Rectal smooth muscle tissue (tissue), 1 donor: ENCODE measurements around the gene CDKN2D.
"Not testable (repeated sequence)": the region's sequence is repeated elsewhere in the genome, so short reads cannot be mapped to it uniquely, and the experiment has no call there.

Experiments used
- H3K27ac ChIP-seq: one replicate; pipeline ENCODE4 v1.7.0; 2013; ENCODE audit warnings: low read depth, low read length, inconsistent platforms
- H3K27me3 ChIP-seq: one replicate; pipeline ENCODE4 v1.7.0; 2013; ENCODE audit warnings: low read length; ENCODE audit not compliant: control insufficient read depth, insufficient read depth
- H3K36me3 ChIP-seq: one replicate; pipeline ENCODE4 v1.7.0; 2013; ENCODE audit warnings: low read length; ENCODE audit not compliant: control insufficient read depth, insufficient read depth
- H3K4me1 ChIP-seq: one replicate; pipeline ENCODE4 v1.7.0; 2013; ENCODE audit warnings: low read length; ENCODE audit not compliant: control insufficient read depth, insufficient read depth
- H3K4me3 ChIP-seq: one replicate; pipeline ENCODE4 v1.7.0; 2013; ENCODE audit warnings: low read length
- H3K9ac ChIP-seq: one replicate; pipeline ENCODE4 v1.7.0; 2013; ENCODE audit warnings: low read length

CDKN2D gene

DNA sequence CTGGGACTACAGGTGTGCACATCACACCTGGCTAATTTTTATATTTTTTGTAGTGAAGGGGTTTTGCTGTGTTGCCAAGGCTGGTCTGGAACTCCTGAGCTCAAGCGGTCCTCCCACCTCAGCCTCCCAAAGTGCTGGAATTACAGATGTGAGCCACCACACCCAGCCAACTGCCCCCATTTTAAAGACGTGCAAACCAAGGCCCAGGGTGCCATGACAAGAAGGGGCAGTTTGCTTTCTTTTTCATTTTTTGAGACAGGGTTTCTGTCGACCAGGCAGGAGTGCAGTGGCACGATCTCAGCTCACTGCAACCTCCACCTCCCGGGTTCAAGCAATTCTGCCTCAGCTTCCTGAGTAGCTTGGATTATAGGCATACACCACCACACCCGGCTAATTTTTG is 5.0 kb upstream of the CDKN2D start:
- H3K27ac ChIP-seq, H3K4me1 ChIP-seq, H3K36me3 ChIP-seq, H3K9ac ChIP-seq, H3K27me3 ChIP-seq, H3K4me3 ChIP-seq: not testable (repeated sequence)

DNA sequence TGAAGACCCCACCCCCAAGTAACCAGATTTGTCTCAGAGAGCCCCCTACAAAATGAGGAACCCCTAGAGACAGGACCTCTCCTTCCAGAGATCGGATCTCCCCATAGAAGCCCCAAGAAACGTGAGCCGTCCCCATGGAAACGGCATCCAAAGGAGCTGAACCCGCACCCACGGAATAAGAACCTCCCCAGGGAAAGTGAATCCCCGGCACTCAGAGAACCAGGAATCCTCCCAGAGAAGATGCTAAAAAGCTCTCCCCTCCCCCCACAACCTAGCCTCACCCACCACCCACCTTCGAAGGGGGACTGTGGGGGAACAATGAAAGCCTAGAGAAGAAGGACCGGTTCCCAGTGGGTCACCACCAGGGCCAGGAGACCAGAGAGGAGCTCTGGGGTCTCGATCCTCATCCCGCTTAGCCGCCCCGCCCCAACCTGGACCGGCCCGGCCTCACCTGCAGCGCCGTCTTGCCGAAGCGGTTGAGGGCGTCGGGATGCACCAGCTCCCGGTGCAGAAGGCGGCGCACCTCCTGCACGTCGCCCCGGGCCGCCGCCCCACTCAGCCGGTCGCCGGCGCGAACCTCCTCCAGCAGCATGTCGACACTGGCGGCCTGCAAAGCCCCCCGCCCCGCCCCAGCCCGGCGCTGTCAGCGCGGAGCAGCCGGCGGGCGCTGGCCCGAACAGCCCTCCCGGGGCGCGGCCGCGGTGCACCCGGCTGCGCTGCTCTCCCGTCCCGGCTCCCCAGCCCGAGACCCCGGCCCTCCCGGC is 535 bp downstream of the CDKN2D start:
- Histone ChIP-seq H3K36me3 (no peaks in the 10 kb centered on the region), H3K4me3 (peak overlapping the region; percentile 69), H3K27me3 (no peaks in the 10 kb centered on the region), H3K27ac (peak overlapping the region; percentile 51), H3K9ac (no peak overlapping the region), H3K4me1 (peaks cover 12% of the 10 kb centered on the region)

DNA sequence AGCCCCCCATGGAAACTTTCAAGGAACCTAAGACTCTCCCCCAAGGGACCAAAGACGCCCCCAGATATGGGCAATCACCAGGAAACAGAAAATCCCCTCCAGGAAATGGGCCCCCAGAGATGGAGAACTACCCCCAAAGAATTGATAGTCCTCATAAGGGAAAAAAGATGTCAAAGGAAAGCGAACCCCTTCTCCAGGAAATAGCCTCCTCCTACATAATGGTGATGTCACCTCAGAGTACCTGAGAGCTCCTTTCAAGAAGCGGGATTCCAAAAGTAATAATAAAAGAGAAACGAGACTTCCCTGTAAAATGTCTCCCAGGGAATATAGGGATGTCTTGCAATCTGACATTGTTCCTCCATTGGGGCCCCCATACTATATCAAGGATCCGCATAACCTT is 1.1 kb downstream of the CDKN2D start:
- no peak overlapping the region for H3K9ac ChIP-seq
- H3K36me3 ChIP-seq: no peaks in the 10 kb centered on the region
- peak overlapping the region; percentile 69 for H3K4me3 ChIP-seq
- H3K27ac ChIP-seq: peak overlapping the region; percentile 12
- H3K27me3 ChIP-seq: no peaks in the 10 kb centered on the region
- peaks cover 12% of the 10 kb centered on the region for H3K4me1 ChIP-seq

DNA sequence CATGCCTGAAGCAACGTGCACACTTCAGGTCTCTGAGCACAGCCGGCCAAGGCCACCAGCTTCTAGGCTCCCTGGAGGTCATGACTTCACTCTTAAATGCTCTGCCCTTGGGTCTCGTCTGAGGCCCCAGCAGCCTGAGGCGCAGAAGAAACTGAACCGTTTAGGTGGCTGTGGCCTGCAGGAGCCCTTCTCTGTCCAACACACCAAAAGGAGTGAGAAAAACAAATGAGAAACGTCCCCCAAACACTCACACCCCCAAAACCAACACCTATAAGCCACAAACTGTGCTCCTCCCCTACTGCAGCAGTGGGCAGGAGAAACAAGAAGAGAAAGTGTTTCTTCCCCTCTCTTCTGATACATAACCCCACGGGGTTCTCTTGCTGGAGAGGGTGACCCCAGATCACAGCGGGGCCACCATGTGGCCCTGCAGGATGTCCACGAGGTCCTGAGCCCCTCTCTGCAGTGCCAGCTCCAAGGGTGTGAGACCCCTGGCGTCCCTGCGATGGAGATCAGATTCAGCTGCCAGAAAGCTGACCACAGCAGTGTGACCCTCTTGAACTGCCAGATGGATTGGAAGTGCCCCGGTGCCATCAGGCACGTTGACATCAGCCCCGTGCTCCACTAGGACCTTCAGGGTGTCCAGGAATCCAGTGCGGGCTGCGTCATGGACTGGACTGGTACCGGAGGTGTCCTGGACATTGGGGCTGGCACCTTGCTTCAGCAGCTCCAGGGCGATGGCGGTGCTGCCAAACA is 1.9 kb downstream of the CDKN2D start:
- no peaks in the 10 kb centered on the region for H3K36me3 ChIP-seq
- H3K27me3 ChIP-seq: no peaks in the 10 kb centered on the region
- H3K4me3 ChIP-seq: peak overlapping the region; percentile 92
- peak overlapping the region; percentile 26 for H3K9ac ChIP-seq
- peaks cover 12% of the 10 kb centered on the region for H3K4me1 ChIP-seq
- peak overlapping the region; percentile 76 for H3K27ac ChIP-seq

DNA sequence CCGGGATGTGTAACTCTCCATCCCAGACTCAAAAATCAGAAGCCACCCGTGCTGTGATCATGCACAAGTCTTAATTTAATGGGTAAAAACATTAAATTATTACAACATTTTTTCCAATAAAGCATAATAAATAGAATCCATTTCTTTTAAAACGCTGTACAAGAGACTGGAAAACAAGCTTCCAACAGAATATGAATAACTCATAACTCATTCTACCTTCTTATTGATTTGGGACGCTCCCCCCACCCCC is 2.4 kb downstream of the CDKN2D start:
- H3K36me3 ChIP-seq: no peaks in the 10 kb centered on the region
- no peaks in the 10 kb centered on the region for H3K27me3 ChIP-seq
- H3K4me1 ChIP-seq: peaks cover 12% of the 10 kb centered on the region
- H3K4me3 ChIP-seq: peak overlapping the region; percentile 92
- peak overlapping the region; percentile 76 for H3K27ac ChIP-seq
- no peak overlapping the region for H3K9ac ChIP-seq

DNA sequence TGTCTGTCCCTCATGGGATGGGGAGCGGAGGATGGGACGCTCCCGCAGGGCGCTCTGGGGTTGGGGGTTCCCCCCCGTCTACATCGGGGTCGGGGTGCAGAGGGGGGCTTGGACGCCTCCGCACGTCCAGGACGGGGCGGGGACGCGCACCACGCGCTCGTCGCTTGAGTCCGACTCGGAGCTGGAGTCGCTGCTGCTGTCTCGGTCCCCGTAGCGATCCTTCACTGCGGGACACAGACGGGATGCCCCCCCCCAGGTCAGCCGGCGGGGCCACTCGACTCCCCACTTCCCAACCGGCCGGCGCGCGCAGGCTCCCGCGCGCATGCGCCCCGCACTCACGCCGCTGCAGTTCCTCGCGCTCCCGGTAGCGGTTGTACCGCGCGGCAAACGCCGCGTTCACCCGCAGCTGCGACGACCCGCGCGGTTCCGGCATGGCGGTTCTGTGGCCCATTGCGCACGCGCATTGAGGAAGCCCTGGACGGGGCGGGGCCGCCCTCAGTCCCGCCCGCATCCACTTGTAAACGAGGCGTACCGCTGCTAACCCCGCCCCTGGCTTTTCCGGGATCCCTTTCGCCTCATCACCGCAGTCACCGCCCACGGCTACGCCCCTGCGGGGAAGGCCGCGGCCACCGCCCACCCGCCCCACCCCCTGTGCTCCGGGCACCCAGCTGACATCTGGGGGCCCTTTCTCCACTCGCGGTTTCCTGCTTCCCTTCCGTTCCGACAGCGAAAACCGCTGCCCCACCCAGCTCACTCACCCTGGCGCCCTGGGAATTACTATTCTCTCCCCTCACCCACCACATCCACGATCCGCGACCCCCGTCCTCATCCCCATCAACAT is 3.0 kb downstream of the CDKN2D start, which contains the start of gene KRI1:
TSS of gene KRI1 (minus strand) at position 444 of the 841 bp plus-strand sequence. CDS start at position 433, 11 bp downstream.
- Histone ChIP-seq H3K4me1 (peaks cover 12% of the 10 kb centered on the region), H3K27me3 (no peaks in the 10 kb centered on the region), H3K36me3 (peaks cover 1% of the 10 kb centered on the region), H3K27ac (peak within 1 kb of the TSS; percentile 91), H3K9ac (peak within 1 kb of the TSS; percentile 66), H3K4me3 (peak within 1 kb of the TSS; percentile 92)

DNA sequence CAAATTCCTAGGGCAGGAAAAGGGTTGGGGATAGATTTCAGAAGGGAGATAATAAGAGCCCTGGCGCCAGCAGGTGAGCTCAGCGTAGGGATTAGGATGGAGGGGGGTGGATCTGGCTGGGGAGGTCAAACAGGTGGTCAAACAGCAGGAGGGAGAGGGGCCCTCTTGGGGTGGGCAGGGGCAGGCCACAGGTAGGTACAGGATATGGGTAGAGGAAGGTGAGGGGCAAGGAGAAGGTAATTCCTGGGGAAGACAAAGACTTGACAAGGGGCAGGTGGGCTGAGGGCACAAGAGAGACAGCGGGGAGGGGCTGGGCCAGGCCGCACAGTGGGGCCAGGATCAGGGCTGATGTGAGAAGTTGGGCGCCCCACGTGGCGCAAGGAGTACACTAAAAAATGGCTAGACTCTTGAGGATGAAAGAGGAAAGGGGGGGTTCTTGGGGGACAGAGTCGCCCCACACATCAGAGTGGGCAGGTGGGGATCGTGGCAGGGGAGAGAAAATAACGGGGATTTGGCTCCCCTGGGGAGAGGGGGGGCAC is 3.7 kb downstream of the CDKN2D start:
- Histone ChIP-seq H3K36me3 (peaks cover 8% of the 10 kb centered on the region), H3K9ac (peak overlapping the region; percentile 66), H3K4me1 (peaks cover 12% of the 10 kb centered on the region)

DNA sequence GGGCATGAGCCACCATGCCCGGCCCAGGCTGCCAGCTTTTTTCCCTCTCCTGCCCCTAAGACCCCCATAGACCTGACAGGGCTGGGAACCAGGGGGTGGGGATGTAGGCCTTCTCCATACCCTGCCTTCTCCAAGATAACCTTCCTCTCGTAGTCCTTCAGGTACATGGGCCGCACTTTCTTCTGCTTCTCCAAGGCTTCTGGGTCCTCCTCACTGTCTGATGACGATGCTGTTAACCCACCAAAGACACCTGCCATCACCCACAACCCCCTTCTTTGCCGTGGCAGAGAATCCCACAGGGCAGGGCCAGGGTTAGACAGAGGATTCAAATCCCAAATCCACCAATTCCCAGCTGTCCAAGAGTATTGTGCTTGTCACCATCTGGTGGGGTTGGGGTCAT is 6.2 kb downstream of the CDKN2D start:
- H3K36me3 ChIP-seq: peaks cover 18% of the 10 kb centered on the region

More for the DNA sequence above, 3.7 kb downstream of the CDKN2D start:
- peak overlapping the region; percentile 92 for H3K4me3 ChIP-seq
- H3K27me3 ChIP-seq: no peaks in the 10 kb centered on the region
- H3K27ac ChIP-seq: peak overlapping the region; percentile 91

DNA sequence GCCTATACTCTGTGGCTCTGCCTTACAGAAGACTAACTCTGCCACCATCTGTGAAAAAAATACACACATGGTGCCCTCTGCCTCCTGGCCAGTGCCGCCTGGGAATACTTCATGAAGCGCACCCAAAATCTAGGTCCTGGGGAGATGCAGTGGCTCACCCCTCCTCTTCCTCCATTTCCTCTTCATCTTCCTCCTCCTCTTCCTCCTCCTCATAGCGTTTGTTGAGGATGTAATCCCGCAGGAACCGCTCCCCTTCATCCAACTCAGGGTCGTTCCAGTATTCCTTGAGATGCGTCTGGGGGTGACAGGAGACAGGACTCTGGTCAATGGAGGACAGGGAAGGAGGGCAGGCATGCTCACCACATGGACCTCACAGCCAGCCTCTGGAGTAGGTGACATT is 8.6 kb downstream of the CDKN2D start:
- peaks cover 23% of the 10 kb centered on the region for H3K36me3 ChIP-seq
- no peak overlapping the region for H3K27ac ChIP-seq
- no peak overlapping the region for H3K9ac ChIP-seq
- no peak overlapping the region for H3K4me3 ChIP-seq
- no peaks in the 10 kb centered on the region for H3K27me3 ChIP-seq
- no peaks in the 10 kb centered on the region for H3K4me1 ChIP-seq

More for the DNA sequence above, 6.2 kb downstream of the CDKN2D start:
- no peak overlapping the region for H3K4me3 ChIP-seq
- H3K27me3 ChIP-seq: no peaks in the 10 kb centered on the region
- H3K27ac ChIP-seq: no peak overlapping the region
- H3K9ac ChIP-seq: no peak overlapping the region
- peaks cover 7% of the 10 kb centered on the region for H3K4me1 ChIP-seq

DNA sequence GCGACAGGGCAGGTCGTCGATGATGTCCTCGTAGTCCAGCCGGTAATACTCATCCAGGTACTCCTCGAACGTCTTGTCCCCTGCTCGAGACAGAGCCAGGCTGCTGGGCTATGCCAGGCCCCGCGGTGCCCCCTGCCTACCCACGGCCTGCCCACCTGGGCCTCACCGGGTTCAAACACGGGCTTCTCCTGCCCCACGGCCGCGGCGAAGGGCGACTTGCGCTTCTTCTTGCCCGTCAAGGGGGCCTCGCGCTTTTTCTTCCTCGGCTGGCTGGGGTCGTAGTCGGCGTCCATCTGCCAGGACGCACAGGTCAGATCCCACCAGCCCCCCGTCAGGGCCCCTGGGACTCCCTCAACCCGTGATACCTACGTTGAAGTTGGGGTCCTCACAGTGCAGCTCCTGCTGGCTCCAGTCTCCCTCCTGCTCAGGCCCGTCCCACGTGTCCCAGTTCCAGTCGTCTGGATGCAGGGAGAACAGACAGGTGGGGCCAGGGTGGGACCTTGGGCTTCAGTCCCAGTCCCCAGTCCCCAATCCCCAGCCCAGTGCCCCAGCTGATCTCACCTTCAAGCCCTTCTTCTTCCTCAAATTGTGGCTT is 11.1 kb downstream of the CDKN2D start:
- H3K36me3 ChIP-seq: peaks cover 34% of the 10 kb centered on the region

DNA sequence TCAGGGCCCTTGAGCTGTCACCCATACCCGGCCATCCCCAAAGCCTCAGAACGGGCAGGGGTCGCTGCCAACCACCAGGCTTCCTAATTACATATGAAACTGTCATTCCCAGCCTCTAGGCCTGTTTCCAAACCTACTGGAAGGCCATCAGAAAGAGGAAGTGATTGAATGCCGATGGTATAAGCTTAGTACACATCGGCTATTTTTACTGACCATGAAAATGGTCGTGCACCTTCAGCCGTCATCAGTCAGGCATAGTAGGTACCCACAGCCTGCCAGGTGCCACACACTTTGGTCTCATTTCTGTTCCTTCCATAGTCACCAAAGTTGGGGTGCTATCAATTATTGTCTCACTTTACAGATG is 13.2 kb downstream of the CDKN2D start:
- no peak overlapping the region for H3K27ac ChIP-seq
- H3K27me3 ChIP-seq: no peaks in the 10 kb centered on the region
- H3K9ac ChIP-seq: no peak overlapping the region
- no peak overlapping the region for H3K4me3 ChIP-seq
- peaks cover 36% of the 10 kb centered on the region for H3K36me3 ChIP-seq
- H3K4me1 ChIP-seq: no peaks in the 10 kb centered on the region

More for the DNA sequence above, 11.1 kb downstream of the CDKN2D start:
- no peak overlapping the region for H3K4me3 ChIP-seq
- no peak overlapping the region for H3K9ac ChIP-seq
- H3K4me1 ChIP-seq: no peaks in the 10 kb centered on the region
- H3K27me3 ChIP-seq: no peaks in the 10 kb centered on the region
- no peak overlapping the region for H3K27ac ChIP-seq
